H9 (cell line): ENCODE data around the gene ATXN7L3B. TPM values are rescaled to one million over a fixed set of nuclear protein-coding genes. Genes with fewer than 3 reads are reported as not detected.

Source experiments
- DNase-seq: peaks from one replicate; pipeline ENCODE4 v3.0.0-alpha.2; 2017
- H2AFZ ChIP-seq: one replicate; pipeline ENCODE4 v1.6.1; 2013; ENCODE audit warnings: mild to moderate bottlenecking, low read length, control low read depth, moderate library complexity
- H2AK5ac ChIP-seq: 2 replicates; pipeline ENCODE4 v1.6.1; 2013; ENCODE audit warnings: low read length, control low read depth, mixed read lengths; ENCODE audit not compliant: insufficient read length
- H2BK120ac ChIP-seq: one replicate; pipeline ENCODE4 v1.6.1; 2013; ENCODE audit warnings: low read depth, mild to moderate bottlenecking, low read length, control low read depth, inconsistent platforms; ENCODE audit not compliant: poor library complexity, severe bottlenecking
- H2BK12ac ChIP-seq: 2 replicates; pipeline ENCODE4 v1.6.1; 2013; ENCODE audit warnings: low read length, control low read depth, mixed read lengths, low read depth; ENCODE audit not compliant: insufficient read length
- H2BK15ac ChIP-seq: 2 replicates; pipeline ENCODE4 v1.6.1; 2013; ENCODE audit warnings: low read depth, low read length, control low read depth
- H2BK20ac ChIP-seq: one replicate; pipeline ENCODE4 v1.6.1; 2013; ENCODE audit warnings: low read depth, mild to moderate bottlenecking, low read length, control low read depth, inconsistent platforms; ENCODE audit not compliant: poor library complexity, severe bottlenecking
- H2BK5ac ChIP-seq: 2 replicates; pipeline ENCODE4 v1.6.1; 2013; ENCODE audit warnings: low read length, control low read depth, mixed read lengths; ENCODE audit not compliant: insufficient read length
- H3K14ac ChIP-seq: 2 replicates; pipeline ENCODE4 v1.6.1; 2013; ENCODE audit warnings: low read length, control low read depth; ENCODE audit not compliant: insufficient read depth
- H3K18ac ChIP-seq: 2 replicates; pipeline ENCODE4 v1.6.1; 2013; ENCODE audit warnings: low read depth, mild to moderate bottlenecking, mixed read lengths, low read length, control low read depth; ENCODE audit not compliant: insufficient read length
- H3K23ac ChIP-seq: 2 replicates; pipeline ENCODE4 v1.6.1; 2013; ENCODE audit warnings: low read length, control low read depth, mixed read lengths, low read depth; ENCODE audit not compliant: insufficient read length
- H3K23me2 ChIP-seq: 2 replicates; pipeline ENCODE4 v1.6.1; 2013; ENCODE audit warnings: low read depth, mild to moderate bottlenecking, mixed read lengths, low read length, control low read depth; ENCODE audit not compliant: insufficient read length, poor library complexity, severe bottlenecking
- H3K27ac ChIP-seq: 2 replicates; pipeline ENCODE4 v1.5.1; 2013; ENCODE audit warnings: low read length, control low read depth, mixed read lengths, low read depth; ENCODE audit not compliant: insufficient read length
- H3K27me3 ChIP-seq: 2 replicates; pipeline ENCODE4 v1.6.1; 2013; ENCODE audit warnings: low read length, control low read depth, inconsistent platforms; ENCODE audit not compliant: insufficient read depth
- H3K4ac ChIP-seq: 2 replicates; pipeline ENCODE4 v1.6.1; 2013; ENCODE audit warnings: low read depth, mild to moderate bottlenecking, control low read depth, inconsistent platforms, low read length, moderate library complexity
- H3K4me1 ChIP-seq: 2 replicates; pipeline ENCODE4 v1.6.1; 2013; ENCODE audit warnings: low read length, control low read depth, inconsistent platforms; ENCODE audit not compliant: insufficient read depth
- H3K4me2 ChIP-seq: 2 replicates; pipeline ENCODE4 v1.6.1; 2013; ENCODE audit warnings: low read length, control low read depth, mixed read lengths; ENCODE audit not compliant: insufficient read length, insufficient read depth
- H3K56ac ChIP-seq: 2 replicates; pipeline ENCODE4 v1.6.1; 2013; ENCODE audit warnings: low read depth, mild to moderate bottlenecking, mixed read lengths, low read length, control low read depth; ENCODE audit not compliant: insufficient read length
- H3K79me1 ChIP-seq: 2 replicates; pipeline ENCODE4 v1.6.1; 2013; ENCODE audit warnings: low read depth, mild to moderate bottlenecking, moderate library complexity, low read length, control low read depth, inconsistent platforms; ENCODE audit not compliant: insufficient read depth, poor library complexity, severe bottlenecking
- H3K79me2 ChIP-seq: 2 replicates; pipeline ENCODE4 v1.6.1; 2013; ENCODE audit warnings: low read length, control low read depth, inconsistent platforms; ENCODE audit not compliant: insufficient read depth
- H3K9ac ChIP-seq: 2 replicates; pipeline ENCODE4 v1.6.1; 2013; ENCODE audit warnings: low read length, control low read depth, mixed read lengths; ENCODE audit not compliant: insufficient read length; ENCODE audit errors: extremely low read depth
- H3K9me3 ChIP-seq: one replicate; pipeline ENCODE4 v1.6.1; 2013; ENCODE audit warnings: low read depth, low read length, inconsistent platforms; ENCODE audit not compliant: control insufficient read depth
- H3T11ph ChIP-seq: one replicate; pipeline ENCODE4 v1.6.1; 2013; ENCODE audit warnings: mild to moderate bottlenecking, low read length, control low read depth, inconsistent platforms
- H4K20me1 ChIP-seq: one replicate; pipeline ENCODE4 v1.6.1; 2013; ENCODE audit not compliant: control insufficient read depth, insufficient read length, insufficient read depth
- H4K5ac ChIP-seq: 2 replicates; pipeline ENCODE4 v1.6.1; 2013; ENCODE audit warnings: low read depth, mild to moderate bottlenecking, mixed read lengths, low read length, control low read depth; ENCODE audit not compliant: insufficient read length
- H4K8ac ChIP-seq: replicated peaks from 2 replicates; pipeline ENCODE4 v1.6.1; 2013; ENCODE audit warnings: low read length, control low read depth, mixed read lengths, low read depth; ENCODE audit not compliant: insufficient read length
- H4K91ac ChIP-seq: 2 replicates; pipeline ENCODE4 v1.6.1; 2013; ENCODE audit warnings: low read depth, mild to moderate bottlenecking, moderate library complexity, mixed read lengths, low read length, control low read depth; ENCODE audit not compliant: insufficient read length
- H3K27ac Mint-ChIP-seq, 3 experiments: 2 replicates in 2 of 3; 3 replicates in 1 of 3; pipeline ENCODE4 v1.8.0; 2020 to 2021; ENCODE audit warnings: mixed read lengths in 3 of 3, mild to moderate bottlenecking in 1 of 3, moderate library complexity in 1 of 3
- H3K27me3 Mint-ChIP-seq: 2 replicates; pipeline ENCODE4 v1.8.0; 2021; ENCODE audit warnings: low read depth, mild to moderate bottlenecking, moderate library complexity, mixed read lengths
- H3K36me3 Mint-ChIP-seq, 3 experiments: 2 replicates in 2 of 3; 3 replicates in 1 of 3; pipeline ENCODE4 v1.8.0; 2020 to 2021; ENCODE audit warnings: low read depth in 3 of 3, mixed read lengths in 3 of 3; ENCODE audit not compliant: insufficient read depth in 1 of 3
- H3K4me1 Mint-ChIP-seq, 2 experiments: 2 replicates each; pipeline ENCODE4 v1.8.0; 2020; ENCODE audit warnings: mixed read lengths in 2 of 2
- H3K4me3 Mint-ChIP-seq, 2 experiments: 2 replicates in 1 of 2; 3 replicates in 1 of 2; pipeline ENCODE4 v1.8.0; 2020 to 2021; ENCODE audit warnings: mild to moderate bottlenecking in 2 of 2, mixed read lengths in 2 of 2, moderate library complexity in 1 of 2
- H3K9me3 Mint-ChIP-seq, 2 experiments: 2 replicates in 1 of 2; 3 replicates in 1 of 2; pipeline ENCODE4 v1.8.0; 2020; ENCODE audit warnings: mild to moderate bottlenecking in 2 of 2, mixed read lengths in 2 of 2, moderate library complexity in 1 of 2
- CTCF ChIP-seq: fragments of 200-600 bp; sonication (generic); conservative IDR thresholded peaks from 3 replicates; pipeline ENCODE4 v1.8.0; 2021; ENCODE audit warnings: antibody characterized with exemption, mild to moderate bottlenecking
- WGBS: extraction: QIAGEN DNeasy Blood & Tissue Kit; methylation state at CpG from one replicate; pipeline ENCODE4 v1.1.7; 2013; ENCODE audit warnings: missing lambda C conversion rate, low lambda C conversion rate, mixed read lengths; ENCODE audit not compliant: insufficient read length; ENCODE audit errors: extremely low coverage; 5-methylcytosine and 5-hydroxymethylcytosine counted together
- total RNA-seq: library from RNA; stranded (reverse); gene quantifications from 2 replicates; pipeline ENCODE4 v1.2.1, GENCODE V29; 2021

Gene ATXN7L3B
- total RNA-seq, 1 experiment from 2014 or later, result 35.3 TPM

- no peak overlapping the region for H4K91ac ChIP-seq
- H3K14ac ChIP-seq, result no peak overlapping the region
- no peak overlapping the region for H2BK20ac ChIP-seq
- H3K27ac ChIP-seq, result no peak overlapping the region
- H3T11ph ChIP-seq, result no peak overlapping the region
- H3K79me1 ChIP-seq, result no peaks in the 10 kb centered on the region
- no peak overlapping the region for H3K9ac ChIP-seq
- no peaks in the 10 kb centered on the region for H3K79me2 ChIP-seq
- H3K4me1 ChIP-seq, result no peaks in the 10 kb centered on the region; the same call in 1 of the 2 replicates
- no peak overlapping the region for H2AFZ ChIP-seq
- Mint-ChIP-seq H3K4me1 (peaks cover 7 to 11% of the 10 kb centered on the region in 2 experiments), H3K9me3 (no peaks in the 10 kb centered on the region), H3K4me3 (no peak overlapping the region), H3K27me3 (no peaks in the 10 kb centered on the region), H3K36me3 (no peaks in the 10 kb centered on the region), H3K27ac (peak overlapping the region in 1 of 3 experiments; percentile 45; a peak in 2 of 7 replicates)
- H4K8ac ChIP-seq, result no peak overlapping the region
- no peaks in the 10 kb centered on the region for H3K27me3 ChIP-seq
- no peak overlapping the region for H4K5ac ChIP-seq
- H3K23ac ChIP-seq, result no peak overlapping the region
- H3K56ac ChIP-seq, result no peak overlapping the region
- no peak for TF ChIP-seq CTCF
- no peak overlapping the region for H2BK15ac ChIP-seq
- H4K20me1 ChIP-seq, result no peaks in the 10 kb centered on the region
- H3K4me2 ChIP-seq, result no peak overlapping the region
- H3K9me3 ChIP-seq, result no peaks in the 10 kb centered on the region
- no peak overlapping the region for H2AK5ac ChIP-seq
- H2BK12ac ChIP-seq, result no peak overlapping the region
- whole genome bisulfite sequencing, result no CpG with 5 or more reads among the region's 1 CpG
- H2BK120ac ChIP-seq, result no peak overlapping the region
- no peak overlapping the region for H3K4ac ChIP-seq
- no peak overlapping the region for H3K18ac ChIP-seq
- no peaks in the 10 kb centered on the region for H3K23me2 ChIP-seq
- H2BK5ac ChIP-seq, result no peak overlapping the region
- no peak for DNase-seq
Measured at GRCh38 chr12:74488134-74488533, 49.5 kb upstream of the ATXN7L3B start.
